Trophoblast cell (in vitro differentiated cells and primary cell): ENCODE data around the gene RIOK1.

Source experiments
- DNase-seq, 2 donors: peaks; one replicate each; pipeline ENCODE4 v3.0.0-alpha.2; 2016
- H2AFZ ChIP-seq: 2 replicates; pipeline ENCODE4 v1.6.1; 2013; ENCODE audit warnings: low read length, moderate library complexity, mild to moderate bottlenecking; ENCODE audit not compliant: insufficient read depth, poor library complexity
- H2AK5ac ChIP-seq: 2 replicates; pipeline ENCODE4 v1.6.1; 2013; ENCODE audit warnings: mild to moderate bottlenecking, low read length
- H2BK120ac ChIP-seq: 2 replicates; pipeline ENCODE4 v1.6.1; 2013; ENCODE audit warnings: low read length, mild to moderate bottlenecking, moderate library complexity; ENCODE audit not compliant: insufficient read depth, poor library complexity
- H2BK12ac ChIP-seq: 2 replicates; pipeline ENCODE4 v1.6.1; 2013; ENCODE audit warnings: mild to moderate bottlenecking, low read length, moderate library complexity
- H2BK5ac ChIP-seq: 2 replicates; pipeline ENCODE4 v1.6.1; 2013; ENCODE audit warnings: low read length, low read depth, moderate library complexity, mild to moderate bottlenecking; ENCODE audit not compliant: poor library complexity
- H3K14ac ChIP-seq: 2 replicates; pipeline ENCODE4 v1.6.1; 2013; ENCODE audit warnings: mild to moderate bottlenecking, low read length
- H3K18ac ChIP-seq: 2 replicates; pipeline ENCODE4 v1.6.1; 2013; ENCODE audit warnings: mild to moderate bottlenecking, low read length
- H3K23ac ChIP-seq: 2 replicates; pipeline ENCODE4 v1.6.1; 2013; ENCODE audit warnings: low read length
- H3K27ac ChIP-seq: 2 replicates; pipeline ENCODE4 v1.5.1; 2013; ENCODE audit warnings: low read depth, mild to moderate bottlenecking, inconsistent platforms, low read length, moderate library complexity
- H3K27me3 ChIP-seq: 2 replicates; pipeline ENCODE4 v1.6.1; 2013; ENCODE audit warnings: inconsistent platforms, mild to moderate bottlenecking, low read length, moderate library complexity; ENCODE audit not compliant: insufficient read depth
- H3K36me3 ChIP-seq, 2 experiments: 1 replicate in 1 of 2; 2 replicates in 1 of 2; pipeline ENCODE4 v1.6.1; 2013; ENCODE audit warnings: low read length in 2 of 2, mild to moderate bottlenecking in 2 of 2, moderate library complexity in 1 of 2; ENCODE audit not compliant: insufficient read depth in 2 of 2, control insufficient read depth in 1 of 2
- H3K4ac ChIP-seq: 2 replicates; pipeline ENCODE4 v1.6.1; 2013; ENCODE audit warnings: low read depth, mild to moderate bottlenecking, low read length, moderate library complexity
- H3K4me1 ChIP-seq, 2 experiments: 1 replicate in 1 of 2; 2 replicates in 1 of 2; pipeline ENCODE4 v1.6.1; 2013; ENCODE audit warnings: low read length in 2 of 2, mild to moderate bottlenecking in 2 of 2, moderate library complexity in 1 of 2; ENCODE audit not compliant: insufficient read depth in 2 of 2, control insufficient read depth in 1 of 2
- H3K4me2 ChIP-seq: 2 replicates; pipeline ENCODE4 v1.6.1; 2013; ENCODE audit warnings: inconsistent platforms, mild to moderate bottlenecking, low read length, moderate library complexity
- H3K4me3 ChIP-seq: 2 replicates; pipeline ENCODE4 v1.5.1; 2013; ENCODE audit warnings: mild to moderate bottlenecking, low read depth, low read length, inconsistent platforms
- H3K79me1 ChIP-seq: one replicate; pipeline ENCODE4 v1.6.1; 2013; ENCODE audit warnings: low read length
- H3K79me2 ChIP-seq: 2 replicates; pipeline ENCODE4 v1.6.1; 2013; ENCODE audit warnings: low read length, mild to moderate bottlenecking; ENCODE audit not compliant: control insufficient read depth, insufficient read depth, poor library complexity
- H3K9ac ChIP-seq: 2 replicates; pipeline ENCODE4 v1.6.1; 2013; ENCODE audit warnings: mild to moderate bottlenecking, low read length
- H3K9me3 ChIP-seq: 2 replicates; pipeline ENCODE4 v1.6.1; 2013; ENCODE audit warnings: low read depth, mild to moderate bottlenecking, control low read depth, inconsistent platforms, low read length; ENCODE audit not compliant: insufficient read depth
- H4K12ac ChIP-seq: 2 replicates; pipeline ENCODE4 v1.6.1; 2013; ENCODE audit warnings: low read depth, mild to moderate bottlenecking, low read length, moderate library complexity
- H4K8ac ChIP-seq: 2 replicates; pipeline ENCODE4 v1.6.1; 2013; ENCODE audit warnings: low read depth, mild to moderate bottlenecking, low read length, moderate library complexity
- H4K91ac ChIP-seq: one replicate; pipeline ENCODE4 v1.6.1; 2013; ENCODE audit warnings: low read depth, mild to moderate bottlenecking, low read length, moderate library complexity
- WGBS: extraction: QIAGEN DNeasy Blood & Tissue Kit; methylation state at CpG from one replicate; pipeline ENCODE4 v1.1.7; 2013; ENCODE audit warnings: missing lambda C conversion rate; ENCODE audit not compliant: insufficient read length, insufficient coverage; ENCODE audit errors: extremely low coverage; 5-methylcytosine and 5-hydroxymethylcytosine counted together

The RIOK1 gene

GRCh38 chr6:7439228-7439627, 49.6 kb downstream of the RIOK1 start:
- H2AK5ac ChIP-seq: no peak overlapping the region
- H3K79me2 ChIP-seq: no peaks in the 10 kb centered on the region
- no peaks in the 10 kb centered on the region for H3K9me3 ChIP-seq
- H3K4me1 ChIP-seq: no peaks in the 10 kb centered on the region
- no peak overlapping the region for H3K4me3 ChIP-seq
- H3K4ac ChIP-seq: no peak overlapping the region
- no peak overlapping the region for H3K4me2 ChIP-seq
- no peak overlapping the region for H4K91ac ChIP-seq
- H3K27me3 ChIP-seq: no peaks in the 10 kb centered on the region
- no peaks in the 10 kb centered on the region for H3K79me1 ChIP-seq
- no peak overlapping the region for H4K8ac ChIP-seq
- no peak overlapping the region for H3K27ac ChIP-seq
- H3K23ac ChIP-seq: no peak overlapping the region
- H3K18ac ChIP-seq: no peak overlapping the region
- H3K14ac ChIP-seq: no peak overlapping the region
- no peak overlapping the region for H3K9ac ChIP-seq
- H2BK5ac ChIP-seq: no peak overlapping the region
- WGBS: no CpG with 5 or more reads among the region's 3 CpGs
- no peak overlapping the region for H2AFZ ChIP-seq
- H2BK120ac ChIP-seq: no peak overlapping the region
- no peak overlapping the region for H2BK12ac ChIP-seq
- no peak overlapping the region for H4K12ac ChIP-seq
- no peak for DNase-seq
- no peaks in the 10 kb centered on the region for H3K36me3 ChIP-seq

GRCh38 chr6:7440476-7440875, 50.9 kb downstream of the RIOK1 start:
- Histone ChIP-seq H3K27ac (no peak overlapping the region), H3K9me3 (no peaks in the 10 kb centered on the region), H3K9ac (no peak overlapping the region), H3K4me2 (no peak overlapping the region), H3K36me3 (no peaks in the 10 kb centered on the region), H3K79me1 (no peaks in the 10 kb centered on the region), H4K8ac (no peak overlapping the region), H3K23ac (no peak overlapping the region), H2BK5ac (no peak overlapping the region), H3K4me3 (no peak overlapping the region), H2AK5ac (no peak overlapping the region), H4K12ac (no peak overlapping the region), H2AFZ (no peak overlapping the region), H3K18ac (no peak overlapping the region), H3K14ac (no peak overlapping the region), H3K79me2 (no peaks in the 10 kb centered on the region), H2BK120ac (no peak overlapping the region), H3K4ac (no peak overlapping the region), H3K27me3 (no peaks in the 10 kb centered on the region), H2BK12ac (no peak overlapping the region), H3K4me1 (peaks cover 0 to 5% of the 10 kb centered on the region in 2 experiments), H4K91ac (no peak overlapping the region)
- DNase-seq: no peak
- WGBS: no CpG with 5 or more reads among the region's 6 CpGs

- DNase-seq: no peak
- H3K4me3 ChIP-seq: no peak overlapping the region
- no peak overlapping the region for H2BK120ac ChIP-seq
- no peaks in the 10 kb centered on the region for H3K36me3 ChIP-seq
- WGBS: no CpG with 5 or more reads among the region's 40 CpGs
- H3K9me3 ChIP-seq: no peaks in the 10 kb centered on the region
- H3K27ac ChIP-seq: no peak overlapping the region
- no peak overlapping the region for H2BK5ac ChIP-seq
- H3K79me1 ChIP-seq: no peaks in the 10 kb centered on the region
- no peak overlapping the region for H3K9ac ChIP-seq
- H3K23ac ChIP-seq: no peak overlapping the region
- H3K18ac ChIP-seq: no peak overlapping the region
- no peak overlapping the region for H3K4ac ChIP-seq
- no peak overlapping the region for H3K4me2 ChIP-seq
- H4K91ac ChIP-seq: no peak overlapping the region
- H3K79me2 ChIP-seq: peaks cover 1% of the 10 kb centered on the region
- H2BK12ac ChIP-seq: no peak overlapping the region
- H3K27me3 ChIP-seq: no peaks in the 10 kb centered on the region
- H4K8ac ChIP-seq: no peak overlapping the region
- no peak overlapping the region for H2AK5ac ChIP-seq
- H3K4me1 ChIP-seq: peaks cover 0 to 5% of the 10 kb centered on the region in 2 experiments
- H2AFZ ChIP-seq: no peak overlapping the region
- H3K14ac ChIP-seq: no peak overlapping the region
- H4K12ac ChIP-seq: no peak overlapping the region
These were observed 51.6 kb downstream of the RIOK1 start for GRCh38 chr6:7441048-7441775.

DNA sequence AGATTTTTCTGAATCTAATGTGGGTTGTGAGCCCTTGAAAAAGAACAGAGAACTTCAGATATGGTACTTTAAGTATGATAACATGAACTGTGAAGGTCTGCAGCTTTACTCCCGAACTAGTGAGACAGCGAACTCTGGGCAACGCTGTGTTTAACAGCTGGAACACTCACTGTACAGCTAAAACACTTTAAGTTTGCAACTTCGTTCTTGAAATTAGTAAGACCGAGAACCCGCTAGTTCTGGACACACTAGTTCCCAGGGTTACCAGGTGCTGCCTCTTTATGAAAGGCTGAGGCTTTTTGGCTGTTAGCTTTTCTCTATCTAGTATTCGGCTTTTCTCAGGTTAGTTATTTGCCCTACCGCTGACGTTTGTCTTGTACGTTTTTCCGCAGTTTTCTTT, 52.9 kb downstream of the RIOK1 start:
- Histone ChIP-seq H3K4me1 (peaks cover 0 to 5% of the 10 kb centered on the region in 2 experiments), H4K12ac (no peak overlapping the region), H2BK5ac (no peak overlapping the region), H3K18ac (no peak overlapping the region), H2AFZ (no peak overlapping the region), H3K23ac (no peak overlapping the region), H2BK120ac (no peak overlapping the region), H3K14ac (no peak overlapping the region), H3K9ac (no peak overlapping the region), H3K4me2 (no peak overlapping the region), H3K79me1 (no peaks in the 10 kb centered on the region), H4K91ac (no peak overlapping the region), H4K8ac (no peak overlapping the region), H3K27ac (no peak overlapping the region), H3K79me2 (peaks cover 1% of the 10 kb centered on the region), H2BK12ac (no peak overlapping the region), H3K4ac (no peak overlapping the region), H2AK5ac (no peak overlapping the region), H3K4me3 (no peak overlapping the region), H3K36me3 (no peaks in the 10 kb centered on the region), H3K9me3 (no peaks in the 10 kb centered on the region), H3K27me3 (no peaks in the 10 kb centered on the region)
- DNase-seq: no peak
- no CpG with 5 or more reads among the region's 11 CpGs for WGBS
